A549 treated with Mapracorat at 1 μM for 4 hours (cell line): Measurements from ENCODE around the gene PKIB. TPM values are rescaled to one million over a fixed set of nuclear protein-coding genes. Genes with fewer than 3 reads are reported as not detected.

Experiments
- total RNA-seq: library from RNA; stranded (reverse); fragments of 200-300 nt; extraction: Qiagen RNA extraction; gene quantifications from 5 replicates; pipeline ENCODE4 v1.2.3, GENCODE V29; 2022

PKIB gene
- total RNA-seq = 0.51 to 1.0 TPM (median 0.54 TPM) in 5 replicates

GRCh38 chr6:122609881-122610689, at the start of gene PKIB:
TSS of gene PKIB (plus strand) at chr6:122610405. CDS start at chr6:122717795, 107,390 bp downstream.

Other genes starting within 250 kb of the PKIB start
- 4.6 to 8.9 TPM (median 6.9 TPM) in 5 replicates for gene HSF2, start 210.8 kb upstream of the PKIB start, total RNA-seq
- gene SERINC1, start 138.6 kb upstream of the PKIB start, total RNA-seq = 69.8 to 85.1 TPM (median 84.0 TPM) in 5 replicates
- gene FABP7, start 169.3 kb downstream of the PKIB start, total RNA-seq = not detected in 5 replicates
- 2.7 to 3.8 TPM (median 3.2 TPM) in 5 replicates for gene SMPDL3A, start 178.9 kb downstream of the PKIB start, total RNA-seq